Measurements from ENCODE around the gene ZRSR2. TPM values are rescaled to one million over a fixed set of nuclear protein-coding genes. Genes with fewer than 3 reads are reported as not detected.

The ZRSR2 gene
- total and polyA plus RNA-seq, 2 of the 13 experiments (the other 11 are each of a cell fraction or from before 2014, with no cell fraction given): 3.6 to 4.9 TPM

GRCh38 chrX:15744181-15744867, 46.0 kb upstream of the ZRSR2 start (continued):
- peak; percentile 75 for TF ChIP-seq SOX13 (IDR thresholded peaks at IDR 0.05)
- peak in 1 of 2 experiments; percentile 98; a peak in 2 of 4 replicates for TF ChIP-seq SOX13 (CRISPR knock-in tag; conservative IDR thresholded peaks at IDR 0.05 in 1 of 2, IDR thresholded peaks at IDR 0.05 in 1 of 2)
- TF ChIP-seq SP140L (CRISPR knock-in tag; IDR thresholded peaks at IDR 0.05; ENCODE audit: borderline replicate concordance): no peak
- no peak for TF ChIP-seq BRF2 (CRISPR knock-in tag; IDR thresholded peaks at IDR 0.05)
- TF ChIP-seq KDM2A (CRISPR knock-in tag; IDR thresholded peaks at IDR 0.05; ENCODE audit: borderline replicate concordance, low read depth): peak; percentile 35; the same call in 1 of the 2 replicates
- TF ChIP-seq ZFP82 (CRISPR knock-in tag; IDR thresholded peaks at IDR 0.05; ENCODE audit: borderline replicate concordance): no peak
- TF ChIP-seq ZNF589 (CRISPR knock-in tag; conservative IDR thresholded peaks at IDR 0.05): no peak
- peak; percentile 27; the same call in 1 of the 2 replicates for TF ChIP-seq ETV5 (CRISPR knock-in tag; IDR thresholded peaks at IDR 0.05; ENCODE audit: borderline replicate concordance)
- TF ChIP-seq ZNF101 (CRISPR knock-in tag; IDR thresholded peaks at IDR 0.05; ENCODE audit: borderline replicate concordance, low read depth): no peak
- peak; percentile 50 for TF ChIP-seq SP5 (CRISPR knock-in tag; IDR thresholded peaks at IDR 0.05; ENCODE audit: borderline replicate concordance, low read depth)
- TF ChIP-seq ZNF724P (CRISPR knock-in tag; IDR thresholded peaks at IDR 0.05; ENCODE audit: borderline replicate concordance): no peak
- TF ChIP-seq RBM22 (optimal IDR thresholded peaks at IDR 0.05; ENCODE audit: low read length): no peak
- TF ChIP-seq YY1 (IDR thresholded peaks at IDR 0.05; ENCODE audit: insufficient read depth, insufficient replicate concordance, low read depth, low read length): peak; percentile 27
- no peak for TF ChIP-seq THAP7 (CRISPR knock-in tag; IDR thresholded peaks at IDR 0.05)
- TF ChIP-seq TRIM22 (IDR thresholded peaks at IDR 0.05): no peak
- TF ChIP-seq TEAD3 (CRISPR knock-in tag; optimal IDR thresholded peaks at IDR 0.05; ENCODE audit: borderline replicate concordance): no peak
- no peak for TF ChIP-seq PHF21A (CRISPR knock-in tag; IDR thresholded peaks at IDR 0.05)
- peak; percentile 94 for TF ChIP-seq ARID5B (CRISPR knock-in tag; IDR thresholded peaks at IDR 0.05)

All from HepG2 (cell line).